AG08395 (cell line): ENCODE measurements around the gene HSPB9.
"Not testable (repeated sequence)": the region's sequence is repeated elsewhere in the genome, so short reads cannot be mapped to it uniquely, and the experiment has no call there.

ENCODE experiments used
- DNase-seq: peaks from one replicate; pipeline ENCODE4 v3.0.0; 2012; ENCODE audit warnings: mixed read lengths, low spot score

The HSPB9 gene

GRCh38 chr17:42143138-42143537 is 20.5 kb downstream of the HSPB9 start:
- not testable (repeated sequence) for DNase-seq

GRCh38 chr17:42146911-42147607 is 24.5 kb downstream of the HSPB9 start:
- DNase-seq: no peak

GRCh38 chr17:42153919-42154742 is 31.5 kb downstream of the HSPB9 start:
- no peak for DNase-seq

GRCh38 chr17:42155614-42156045 is 33.0 kb downstream of the HSPB9 start:
- no peak for DNase-seq

- DNase-seq: no peak
Observed at GRCh38 chr17:42159796-42160530, 37.4 kb downstream of the HSPB9 start.

GRCh38 chr17:42160531-42160910 is 37.9 kb downstream of the HSPB9 start:
- DNase-seq: no peak

GRCh38 chr17:42163113-42163512 is 40.5 kb downstream of the HSPB9 start:
- no peak for DNase-seq

GRCh38 chr17:42163696-42164407 is 41.2 kb downstream of the HSPB9 start:
- no peak for DNase-seq

GRCh38 chr17:42165751-42166150 is 43.1 kb downstream of the HSPB9 start:
- no peak for DNase-seq

- DNase-seq: no peak
Observed at GRCh38 chr17:42166196-42166763, 43.7 kb downstream of the HSPB9 start.

- DNase-seq: no peak
Observed at GRCh38 chr17:42167807-42168206, 45.2 kb downstream of the HSPB9 start.

- DNase-seq: no peak
Observed at GRCh38 chr17:42169351-42169750, 46.7 kb downstream of the HSPB9 start.

- DNase-seq: no peak
Observed at GRCh38 chr17:42171831-42172230, 49.2 kb downstream of the HSPB9 start.
